ENCODE data around the gene ACO1.

DNA sequence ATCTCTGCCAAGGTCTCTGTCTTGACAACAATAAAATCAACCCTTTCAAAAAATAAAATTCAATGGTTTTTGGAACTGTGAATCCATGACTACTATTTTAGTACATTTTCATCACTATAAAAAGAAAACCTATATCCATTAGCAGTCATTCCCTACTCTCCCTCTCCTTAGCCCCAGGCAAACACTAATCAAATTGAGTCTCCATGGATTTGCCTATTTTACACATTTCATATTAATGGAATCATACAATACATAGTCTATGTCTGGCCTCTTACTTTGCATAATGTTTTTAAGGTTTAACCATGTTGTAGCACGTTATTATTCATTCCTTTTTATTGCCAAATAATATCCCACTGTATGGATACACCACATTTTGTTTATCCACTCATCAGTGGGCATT, 117.4 kb downstream of the ACO1 start:
- TF ChIP-seq, protein P1, sequence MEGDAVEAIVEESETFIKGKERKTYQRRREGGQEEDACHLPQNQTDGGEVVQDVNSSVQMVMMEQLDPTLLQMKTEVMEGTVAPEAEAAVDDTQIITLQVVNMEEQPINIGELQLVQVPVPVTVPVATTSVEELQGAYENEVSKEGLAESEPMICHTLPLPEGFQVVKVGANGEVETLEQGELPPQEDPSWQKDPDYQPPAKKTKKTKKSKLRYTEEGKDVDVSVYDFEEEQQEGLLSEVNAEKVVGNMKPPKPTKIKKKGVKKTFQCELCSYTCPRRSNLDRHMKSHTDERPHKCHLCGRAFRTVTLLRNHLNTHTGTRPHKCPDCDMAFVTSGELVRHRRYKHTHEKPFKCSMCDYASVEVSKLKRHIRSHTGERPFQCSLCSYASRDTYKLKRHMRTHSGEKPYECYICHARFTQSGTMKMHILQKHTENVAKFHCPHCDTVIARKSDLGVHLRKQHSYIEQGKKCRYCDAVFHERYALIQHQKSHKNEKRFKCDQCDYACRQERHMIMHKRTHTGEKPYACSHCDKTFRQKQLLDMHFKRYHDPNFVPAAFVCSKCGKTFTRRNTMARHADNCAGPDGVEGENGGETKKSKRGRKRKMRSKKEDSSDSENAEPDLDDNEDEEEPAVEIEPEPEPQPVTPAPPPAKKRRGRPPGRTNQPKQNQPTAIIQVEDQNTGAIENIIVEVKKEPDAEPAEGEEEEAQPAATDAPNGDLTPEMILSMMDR (IDR thresholded peaks at IDR 0.05), result no peak
- TF ChIP-seq POLR2A (IDR thresholded peaks at IDR 0.05) (no peak), POLR2AphosphoS5 (IDR thresholded peaks at IDR 0.05) (no peak)
